ENCODE data around the gene ZNF433. TPM values are rescaled to one million over a fixed set of nuclear protein-coding genes. Genes with fewer than 3 reads are reported as not detected.
"Not testable (repeated sequence)": the region's sequence is repeated elsewhere in the genome, so short reads cannot be mapped to it uniquely, and the experiment has no call there.

Gene ZNF433
- 8.9 and 11.9 TPM in 2 replicates for total RNA-seq (ENCODE audit: low replicate concordance)
- long read RNA-seq, transcript ZNF433-201 (4 exons, 2,280 nt), result minor isoform, 7 of 65 reads
- long read RNA-seq, transcript ZNF433-208 (4 exons, 785 nt), result major isoform, 27 of 65 reads
- long read RNA-seq, transcript ZNF433-203 (5 exons, 2,322 nt), result minor isoform, 22 of 65 reads
- long read RNA-seq, partial matches to known transcripts, result 0 of 65 reads
- long read RNA-seq, other reads (novel, unspliced or antisense), result 5 of 65 reads

GRCh38 chr19:12035220-12036172 is at the start of gene ZNF433:
ZNF433 (minus strand) TSS chr19:12035679; CDS start chr19:12035539, 140 bp downstream.
- Mint-ChIP-seq H3K9me3 (no peaks in the 10 kb centered on the region), H3K27ac (peak within 1 kb of the TSS; percentile 90)

DNA sequence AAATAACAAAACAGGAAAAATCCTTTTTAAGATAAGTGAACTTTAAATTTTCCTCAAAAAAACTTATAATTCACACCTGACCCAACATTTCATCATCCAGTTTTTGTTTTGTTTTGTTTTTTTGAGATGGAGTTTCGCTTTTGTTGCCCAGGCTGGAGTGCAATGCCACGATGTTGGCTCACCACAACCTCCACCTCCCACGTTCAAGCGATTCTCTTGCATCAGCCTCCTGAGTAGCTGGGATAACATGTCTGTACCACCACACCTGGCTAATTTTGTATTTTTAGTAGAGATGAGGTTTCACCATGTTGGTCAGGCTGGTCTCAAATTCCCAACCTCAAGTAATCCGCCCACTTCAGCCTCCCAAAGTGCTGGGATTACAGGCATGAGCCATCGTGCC is 47.9 kb upstream of the ZNF433 start:
- H3K4me1 Mint-ChIP-seq (ENCODE audit: unreplicated experiment); DNase-seq (ENCODE audit: extremely low spot score, unreplicated experiment); H3K4me3 Mint-ChIP-seq; H3K9me3 Mint-ChIP-seq; H3K27ac Mint-ChIP-seq; H3K27me3 Mint-ChIP-seq: not testable (repeated sequence)
- peaks cover 28% of the 10 kb centered on the region for H3K36me3 Mint-ChIP-seq

More at GRCh38 chr19:12035220-12036172, at the start of gene ZNF433:
- H3K36me3 Mint-ChIP-seq, result peaks cover 26% of the 10 kb centered on the region
- H3K4me1 Mint-ChIP-seq (ENCODE audit: unreplicated experiment), result peaks cover 7% of the 10 kb centered on the region
- peak; percentile 94 for DNase-seq (ENCODE audit: extremely low spot score, unreplicated experiment)
- H3K27me3 Mint-ChIP-seq, result no peaks in the 10 kb centered on the region
- TF ChIP-seq CTCF (conservative IDR thresholded peaks at IDR 0.05), result peak; percentile 18
- peak within 1 kb of the TSS; percentile 92 for H3K4me3 Mint-ChIP-seq

GRCh38 chr19:12077375-12077774 is 41.9 kb upstream of the ZNF433 start:
- DNase-seq (ENCODE audit: extremely low spot score, unreplicated experiment), result no peak
- Mint-ChIP-seq H3K36me3 (peaks cover 70% of the 10 kb centered on the region), H3K27ac (peak overlapping the region; percentile 69), H3K4me3 (no peak overlapping the region), H3K9me3 (peaks cover 25% of the 10 kb centered on the region), H3K4me1 (ENCODE audit: unreplicated experiment) (no peaks in the 10 kb centered on the region), H3K27me3 (no peaks in the 10 kb centered on the region)
- no peak for TF ChIP-seq CTCF (conservative IDR thresholded peaks at IDR 0.05)

DNA sequence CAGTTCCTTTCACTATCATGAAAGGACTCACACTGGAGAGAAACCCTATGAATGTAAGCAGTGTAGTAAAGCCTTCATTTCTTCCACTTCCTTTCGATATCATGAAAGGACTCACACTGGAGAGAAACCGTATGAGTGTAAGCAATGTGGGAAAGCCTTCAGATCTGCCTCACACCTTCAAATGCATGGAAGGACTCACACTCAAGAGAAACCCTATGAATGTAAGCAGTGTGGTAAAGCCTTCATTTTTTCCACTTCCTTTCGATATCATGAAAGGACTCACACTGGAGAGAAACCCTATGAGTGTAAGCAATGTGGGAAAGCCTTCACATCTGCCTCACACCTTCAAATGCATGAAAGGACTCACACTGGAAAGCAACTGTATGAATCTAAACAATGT is 40.9 kb upstream of the ZNF433 start:
- not testable (repeated sequence) for H3K4me1 Mint-ChIP-seq (ENCODE audit: unreplicated experiment); H3K27me3 Mint-ChIP-seq; H3K27ac Mint-ChIP-seq; H3K4me3 Mint-ChIP-seq; DNase-seq (ENCODE audit: extremely low spot score, unreplicated experiment)
- peaks cover 67% of the 10 kb centered on the region for H3K36me3 Mint-ChIP-seq
- peaks cover 25% of the 10 kb centered on the region for H3K9me3 Mint-ChIP-seq

DNA sequence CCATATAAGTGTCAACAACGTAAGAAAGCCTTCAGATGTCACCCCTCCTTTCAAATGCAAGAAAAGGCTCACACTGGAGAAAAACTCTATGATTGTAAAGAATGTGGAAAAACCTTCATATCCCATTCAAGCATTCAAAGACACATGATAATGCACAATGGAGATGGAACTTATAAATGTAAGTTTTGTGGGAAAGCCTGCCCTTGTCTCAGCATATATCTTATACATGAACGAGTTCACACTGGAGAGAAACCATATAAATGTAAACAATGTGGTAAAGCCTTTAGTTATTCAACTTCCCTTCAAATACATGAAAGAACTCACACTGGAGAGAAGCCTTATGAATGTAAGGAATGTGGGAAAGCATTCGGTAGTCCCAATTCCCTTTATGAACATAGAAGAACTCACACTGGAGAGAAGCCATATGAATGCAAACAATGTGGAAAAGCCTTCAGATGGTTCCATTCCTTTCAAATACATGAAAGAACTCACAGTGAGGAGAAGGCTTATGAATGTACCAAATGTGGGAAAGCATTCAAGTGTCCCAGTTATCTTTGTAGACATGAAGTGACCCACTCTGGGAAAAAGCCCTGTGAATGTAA is 40.2 kb upstream of the ZNF433 start:
- Mint-ChIP-seq H3K9me3 (peaks cover 31% of the 10 kb centered on the region), H3K27ac (no peak overlapping the region), H3K4me3 (no peak overlapping the region), H3K4me1 (ENCODE audit: unreplicated experiment) (no peaks in the 10 kb centered on the region), H3K36me3 (peaks cover 68% of the 10 kb centered on the region), H3K27me3 (no peaks in the 10 kb centered on the region)
- DNase-seq (ENCODE audit: extremely low spot score, unreplicated experiment), result no peak
- TF ChIP-seq CTCF (conservative IDR thresholded peaks at IDR 0.05), result no peak

GRCh38 chr19:12064590-12065538 is 29.4 kb upstream of the ZNF433 start, which contains the start of gene ZNF844:
ZNF844 (plus strand) TSS chr19:12064731; CDS start chr19:12064874, 143 bp downstream.
- no peaks in the 10 kb centered on the region for H3K9me3 Mint-ChIP-seq

More at GRCh38 chr19:12064590-12065538, 29.4 kb upstream of the ZNF433 start, which contains the start of gene ZNF844:
- Mint-ChIP-seq H3K27ac (peak within 1 kb of the TSS; percentile 93), H3K36me3 (peaks cover 17% of the 10 kb centered on the region), H3K27me3 (no peaks in the 10 kb centered on the region), H3K4me1 (ENCODE audit: unreplicated experiment) (peaks cover 4% of the 10 kb centered on the region), H3K4me3 (peak within 1 kb of the TSS; percentile 92)
- TF ChIP-seq CTCF (conservative IDR thresholded peaks at IDR 0.05), result no peak
- DNase-seq (ENCODE audit: extremely low spot score, unreplicated experiment), result peak; percentile 94

All from type B pancreatic cell (in vitro differentiated cells).